Skeletal muscle cell (primary cell): Measurements from ENCODE around the gene VRK1.

Source experiments
- DNase-seq: peaks from one replicate; pipeline ENCODE4 v3.0.0-alpha.2; 2010; ENCODE audit warnings: low read depth
- H3K4me3 ChIP-seq: 2 replicates; pipeline ENCODE4 v1.5.1; 2011; ENCODE audit warnings: low read depth, mild to moderate bottlenecking, control low read depth, low read length, moderate library complexity

The VRK1 gene

DNA sequence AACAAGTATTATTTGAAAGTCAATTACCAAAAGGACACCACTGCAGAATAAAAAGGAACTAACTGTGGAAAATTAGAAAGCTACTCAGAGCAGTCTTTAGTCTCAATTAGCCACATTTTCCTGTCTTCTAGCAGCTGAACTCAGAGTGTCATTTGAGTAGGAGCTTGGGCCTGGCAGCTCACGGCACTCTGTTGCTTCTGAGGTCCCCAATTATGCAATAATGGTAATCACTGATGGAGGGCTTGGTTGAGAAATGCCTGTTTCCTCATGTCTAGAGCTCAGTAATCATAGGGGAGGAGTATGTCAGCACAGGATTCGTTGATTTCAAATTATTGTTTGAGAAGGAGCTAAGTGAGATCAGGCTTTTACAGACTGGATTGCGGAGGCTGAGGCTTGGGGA lies 108.6 kb downstream of the VRK1 start:
- H3K4me3 ChIP-seq = no peak overlapping the region
- DNase-seq = peak; percentile 9

DNA sequence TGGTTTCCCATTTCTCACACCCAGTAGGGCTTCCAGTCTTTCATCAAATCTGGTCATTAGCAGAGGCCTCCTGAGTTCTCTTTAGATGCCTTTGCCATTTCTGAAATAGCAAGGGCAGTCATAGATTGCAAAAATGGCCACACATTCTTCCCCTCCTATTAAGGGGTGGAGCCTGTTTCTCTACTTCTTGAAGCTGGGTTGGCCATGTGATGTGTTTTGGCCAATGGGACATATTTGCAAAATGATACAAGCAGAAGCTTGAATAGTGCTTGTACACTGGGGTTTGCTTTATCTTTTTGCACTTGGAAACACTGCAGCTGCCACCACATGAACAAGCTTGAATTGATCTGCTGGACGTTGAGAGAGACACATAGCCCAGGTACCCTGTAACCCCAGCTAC lies 109.3 kb downstream of the VRK1 start:
- DNase-seq = no peak
- no peak overlapping the region for H3K4me3 ChIP-seq

DNA sequence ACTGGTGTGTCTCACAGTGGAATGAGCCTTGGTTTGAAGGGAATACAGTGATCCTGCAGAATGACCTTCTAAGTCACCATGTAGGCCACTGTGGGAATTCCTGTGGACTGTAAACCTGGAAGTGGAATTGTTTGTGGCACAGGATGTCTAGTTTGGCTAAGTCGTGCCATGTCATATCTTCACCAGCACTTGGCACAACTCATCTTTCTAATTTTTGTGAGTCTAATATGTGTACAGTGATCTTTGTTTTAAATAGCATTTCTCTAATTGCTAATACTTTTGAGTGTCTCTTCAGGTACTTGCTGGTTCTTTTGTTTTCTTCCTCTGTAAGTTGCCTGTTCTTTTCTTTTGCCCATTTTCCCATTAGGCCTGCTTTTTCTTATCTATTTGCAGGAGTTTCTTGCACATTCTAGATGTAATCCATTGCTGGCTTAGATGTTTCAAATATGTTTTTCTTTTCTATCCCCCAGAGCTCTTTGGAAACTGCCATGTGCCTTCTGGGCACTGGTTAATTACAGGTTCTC lies 112.7 kb downstream of the VRK1 start:
- no peak for DNase-seq
- no peak overlapping the region for H3K4me3 ChIP-seq

DNA sequence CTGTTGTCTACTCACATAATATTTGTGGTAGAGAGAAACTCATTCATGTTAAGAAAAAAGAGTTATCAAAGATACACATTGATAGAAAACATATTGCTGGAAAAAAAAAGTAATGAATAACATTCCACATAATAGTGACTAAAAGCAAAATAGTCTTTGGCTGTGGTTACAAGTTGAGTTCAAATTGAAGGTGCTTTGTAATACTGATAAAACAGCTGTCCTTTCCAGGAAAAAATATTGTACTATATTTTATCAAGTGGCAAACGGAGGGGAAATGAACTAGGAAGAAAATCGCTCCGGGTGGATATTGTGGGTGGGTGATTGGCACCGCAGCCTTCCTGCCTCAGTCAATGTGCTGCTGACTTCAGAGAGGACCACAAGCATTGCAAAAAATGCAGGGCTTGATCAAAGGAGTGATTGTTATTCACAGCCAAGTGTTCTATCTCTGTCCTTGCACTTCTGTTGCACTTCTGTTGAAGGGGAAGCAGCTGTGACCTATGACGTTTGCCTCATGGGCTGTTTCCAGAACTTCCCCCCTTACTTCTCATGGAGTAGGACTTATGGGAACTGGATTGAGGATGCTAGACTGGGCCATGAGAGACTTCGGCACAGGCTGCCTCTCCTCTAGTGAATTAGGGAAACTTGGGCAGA lies 114.4 kb downstream of the VRK1 start:
- no peak overlapping the region for H3K4me3 ChIP-seq
- no peak for DNase-seq

DNA sequence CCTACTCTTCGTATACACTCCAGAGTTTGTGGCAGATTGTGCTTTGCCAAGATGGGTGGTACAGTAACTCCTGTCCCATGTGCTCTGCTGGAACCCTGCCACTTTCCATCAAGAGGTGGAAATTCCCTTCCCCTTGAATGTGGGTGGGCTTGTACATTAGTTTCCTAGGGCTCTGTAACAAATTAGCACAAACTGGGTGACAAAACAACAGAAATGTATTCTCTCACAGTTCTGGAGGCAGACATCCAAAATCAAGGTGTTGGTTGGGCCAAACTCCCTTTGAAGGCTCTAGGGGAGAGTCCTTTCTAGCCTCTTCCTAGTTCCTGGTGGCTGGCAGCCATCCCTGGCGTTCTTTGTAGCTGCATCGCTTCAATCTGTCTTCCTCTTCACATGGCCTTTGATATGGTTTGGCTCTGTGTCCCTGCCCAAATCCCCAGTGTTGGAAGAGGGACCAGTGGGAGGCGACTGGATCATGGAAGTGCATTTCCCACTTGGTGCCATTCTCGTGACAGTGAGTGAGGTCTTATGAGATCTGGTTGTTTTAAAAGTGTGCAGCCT lies 117.5 kb downstream of the VRK1 start:
- no peak overlapping the region for H3K4me3 ChIP-seq

DNA sequence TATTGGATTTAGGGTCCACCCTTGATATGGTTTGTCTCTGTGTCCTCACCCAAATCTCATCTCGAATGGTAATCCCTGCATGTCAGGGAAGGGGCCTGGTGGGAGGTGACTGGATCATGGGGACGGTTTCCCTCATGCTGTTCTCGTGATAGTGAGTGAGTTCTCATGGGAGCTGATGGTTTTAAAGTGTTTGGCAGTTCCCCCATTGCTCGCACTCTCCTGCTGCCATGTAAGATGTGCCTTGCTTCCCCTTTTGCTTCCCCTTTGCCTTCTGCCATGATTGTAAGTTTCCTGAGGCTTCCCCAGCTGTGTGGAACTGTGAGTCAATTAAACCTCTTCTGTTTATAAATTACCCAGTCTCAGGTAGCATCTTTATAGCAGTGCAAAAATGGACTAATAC lies 118.3 kb downstream of the VRK1 start:
- H3K4me3 ChIP-seq = no peak overlapping the region
- no peak for DNase-seq

More for the DNA sequence above, 117.5 kb downstream of the VRK1 start:
- DNase-seq = no peak

DNA sequence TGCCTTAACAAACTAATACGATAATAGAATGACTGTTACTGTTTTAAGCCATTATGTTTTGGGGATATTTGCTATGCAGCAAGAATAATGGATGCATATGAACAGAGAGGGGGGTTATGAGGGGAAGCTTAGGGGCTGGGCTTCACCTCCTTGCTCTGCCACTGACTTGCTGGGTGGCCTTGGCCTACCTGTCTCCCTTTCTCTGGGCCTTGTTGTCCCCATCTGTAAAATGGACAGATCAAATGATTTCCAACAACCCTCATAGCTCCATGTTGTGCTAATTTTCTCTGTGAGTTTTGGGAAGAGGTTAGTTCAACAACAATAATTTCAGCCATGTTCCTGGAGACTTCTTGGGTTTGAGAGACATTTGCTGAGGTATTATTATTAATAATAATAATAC lies 119.6 kb downstream of the VRK1 start:
- H3K4me3 ChIP-seq = no peak overlapping the region
- no peak for DNase-seq

DNA sequence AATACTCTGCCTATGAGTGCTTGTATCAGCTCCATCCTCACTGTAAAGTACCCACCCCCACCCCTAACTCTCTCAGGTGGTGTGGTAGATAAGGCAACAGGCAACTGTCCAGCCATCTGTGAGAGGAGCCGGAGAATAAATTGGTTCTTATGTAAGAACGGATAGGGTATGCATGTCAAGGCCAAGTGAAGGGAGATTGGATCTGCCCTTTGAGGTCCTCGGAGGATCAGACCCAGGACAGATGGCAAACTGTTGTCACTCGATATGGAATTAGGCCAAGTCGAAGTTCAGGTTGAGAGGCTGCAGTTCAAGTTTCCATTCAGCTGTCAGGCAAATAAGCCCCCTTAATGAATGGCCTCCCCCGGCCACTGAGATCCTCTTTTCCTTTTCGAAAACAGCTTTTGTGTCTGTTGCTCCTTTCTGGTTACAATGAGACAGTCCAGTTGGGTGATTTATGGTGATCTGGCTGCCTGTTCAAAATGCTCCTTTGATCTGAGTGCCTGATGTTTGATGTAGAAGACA lies 120.3 kb downstream of the VRK1 start:
- H3K4me3 ChIP-seq = no peak overlapping the region
- no peak for DNase-seq

DNA sequence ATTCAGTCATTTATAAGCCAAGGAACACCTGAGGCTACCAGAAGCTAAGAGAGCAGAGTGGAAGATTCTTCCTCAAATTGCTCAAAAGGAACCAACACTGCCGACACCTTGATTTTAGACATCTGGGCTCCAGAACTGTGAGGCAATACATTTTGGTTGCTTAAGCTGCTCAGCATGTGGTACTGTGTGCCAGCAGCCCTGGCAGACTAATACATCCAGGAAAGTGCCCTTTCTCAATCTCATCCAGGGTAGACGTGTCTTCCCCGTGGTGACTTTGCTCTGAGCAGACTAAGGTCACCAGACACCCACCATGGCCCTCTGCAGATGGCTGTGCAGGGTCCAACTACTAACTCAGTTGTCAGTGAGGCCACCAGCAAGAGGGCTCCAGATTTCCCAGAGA lies 122.8 kb downstream of the VRK1 start:
- DNase-seq = no peak
- H3K4me3 ChIP-seq = no peak overlapping the region

DNA sequence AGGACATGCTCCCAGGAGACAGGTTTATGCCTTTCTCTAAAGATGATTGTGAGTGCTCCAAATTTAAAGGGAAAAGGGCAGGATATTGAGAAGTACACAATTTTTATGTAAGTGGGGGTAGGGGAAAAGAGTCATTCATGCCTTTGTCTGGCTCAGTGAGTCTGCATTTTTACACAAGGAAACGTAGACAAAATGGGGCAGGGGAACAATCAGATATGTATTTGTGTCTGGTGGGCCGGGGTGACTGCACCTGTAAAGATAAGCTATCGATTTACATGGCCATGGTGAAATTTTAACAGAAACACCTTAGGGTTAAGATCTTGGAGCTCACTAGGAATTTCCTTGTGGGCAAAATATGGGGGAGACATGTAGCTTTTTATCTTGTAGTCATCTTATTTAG lies 123.6 kb downstream of the VRK1 start:
- H3K4me3 ChIP-seq = no peak overlapping the region
- DNase-seq = no peak

DNA sequence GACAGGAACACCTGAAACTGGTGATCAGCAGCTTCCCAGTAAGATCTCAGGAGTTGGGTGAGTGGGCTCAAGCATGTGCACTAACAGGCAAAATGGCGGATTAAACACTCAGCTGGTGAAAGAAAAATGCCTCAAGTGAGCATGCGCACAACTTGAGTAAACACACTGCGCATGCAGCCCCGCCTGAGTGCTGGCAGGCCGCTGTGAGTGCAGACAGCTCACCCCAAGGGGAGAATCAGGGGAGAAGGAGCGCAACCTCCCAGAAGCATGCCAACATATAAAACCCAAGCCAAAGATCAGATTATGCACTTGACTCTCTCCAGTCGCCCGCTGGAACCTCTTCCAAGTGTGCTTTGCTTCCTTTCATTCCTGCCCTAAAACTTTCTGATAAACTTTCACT lies 125.8 kb downstream of the VRK1 start:
- H3K4me3 ChIP-seq = no peak overlapping the region
- no peak for DNase-seq

DNA sequence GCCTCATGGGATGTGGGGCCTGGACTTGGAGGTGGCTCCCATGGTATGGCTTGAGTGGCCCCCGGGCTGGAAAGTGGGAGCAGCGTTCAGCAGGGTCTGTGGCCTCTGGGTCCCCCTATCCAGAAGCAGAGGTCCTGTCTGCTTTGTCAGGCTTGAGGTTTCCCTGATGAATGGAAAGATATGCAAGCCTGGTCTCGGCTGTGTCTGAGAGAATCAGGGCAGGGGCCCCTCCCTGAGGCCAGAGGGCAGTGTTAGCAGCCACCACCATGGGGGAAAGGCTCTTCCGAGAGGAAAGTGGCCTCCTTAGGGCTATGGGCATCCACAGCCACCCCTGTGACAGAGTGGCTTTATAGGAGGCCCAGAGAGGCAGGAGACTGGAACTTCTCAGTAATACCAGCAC lies 128.2 kb downstream of the VRK1 start:
- DNase-seq = no peak
- no peak overlapping the region for H3K4me3 ChIP-seq

DNA sequence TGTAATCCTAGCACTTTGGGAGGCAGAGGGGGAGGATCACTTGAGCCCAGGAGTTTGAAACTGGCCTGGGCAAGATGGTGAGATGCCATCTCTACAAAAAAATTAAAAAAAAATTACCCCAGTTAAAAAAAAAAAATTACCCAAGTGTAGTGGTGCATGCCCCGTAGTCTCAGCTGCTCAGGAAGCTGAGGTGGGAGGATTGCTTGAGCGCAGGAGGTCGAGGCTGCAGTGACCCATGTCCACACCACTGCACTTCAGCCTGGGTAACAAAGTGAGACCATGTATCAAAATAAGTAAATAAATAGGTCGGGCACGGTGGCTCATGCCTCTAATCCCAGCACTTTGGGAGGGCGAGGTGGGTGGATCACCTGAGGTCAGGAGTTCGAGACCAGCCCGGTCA lies 128.8 kb downstream of the VRK1 start:
- H3K4me3 ChIP-seq = no peak overlapping the region
- DNase-seq = no peak

DNA sequence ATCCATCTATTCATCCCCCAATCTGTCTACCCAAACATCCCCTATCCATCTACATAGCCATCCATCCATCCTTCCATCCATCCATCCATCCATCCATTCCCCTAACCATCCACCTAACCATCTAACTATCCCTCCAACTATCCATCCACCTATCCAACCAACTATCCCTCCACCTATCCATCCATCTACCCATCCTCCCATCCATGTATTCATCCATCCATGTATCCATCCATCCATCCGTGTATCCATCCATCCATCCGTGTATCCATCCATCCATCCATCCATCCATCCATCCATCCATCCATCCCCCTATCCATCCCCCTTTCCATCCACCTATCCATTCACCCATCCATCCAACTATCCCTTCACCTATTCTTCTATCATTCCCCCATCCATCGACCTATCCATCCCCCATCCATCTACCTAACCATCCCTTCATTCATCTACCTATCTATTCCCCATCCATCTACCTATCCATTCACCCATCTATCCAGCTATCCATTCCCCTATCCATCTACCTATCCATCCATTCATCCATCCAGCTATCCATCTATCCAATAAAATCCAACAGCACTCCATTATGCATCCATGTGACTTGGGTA lies 131.7 kb downstream of the VRK1 start:
- H3K4me3 ChIP-seq = no peak overlapping the region

DNA sequence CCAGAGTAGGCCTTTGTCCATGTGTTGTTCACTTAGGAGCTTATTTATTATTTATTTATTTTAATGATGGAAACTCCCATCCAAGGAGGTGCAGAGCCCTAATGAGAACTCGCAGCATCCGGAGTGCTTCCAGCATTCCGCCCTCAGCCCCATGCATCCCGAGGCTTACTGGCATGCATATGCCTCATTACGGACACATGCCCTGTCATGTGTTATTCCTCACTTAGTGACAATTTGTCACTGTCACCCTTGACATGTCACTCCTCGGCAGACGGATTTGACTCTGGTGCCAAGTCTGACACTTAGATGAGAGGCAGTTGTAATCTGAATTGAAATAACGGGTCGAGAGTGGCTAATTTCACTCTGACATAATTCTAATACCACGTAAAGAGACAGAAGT lies 132.8 kb downstream of the VRK1 start:
- DNase-seq = no peak
- no peak overlapping the region for H3K4me3 ChIP-seq

More for the DNA sequence above, 131.7 kb downstream of the VRK1 start:
- no peak for DNase-seq

DNA sequence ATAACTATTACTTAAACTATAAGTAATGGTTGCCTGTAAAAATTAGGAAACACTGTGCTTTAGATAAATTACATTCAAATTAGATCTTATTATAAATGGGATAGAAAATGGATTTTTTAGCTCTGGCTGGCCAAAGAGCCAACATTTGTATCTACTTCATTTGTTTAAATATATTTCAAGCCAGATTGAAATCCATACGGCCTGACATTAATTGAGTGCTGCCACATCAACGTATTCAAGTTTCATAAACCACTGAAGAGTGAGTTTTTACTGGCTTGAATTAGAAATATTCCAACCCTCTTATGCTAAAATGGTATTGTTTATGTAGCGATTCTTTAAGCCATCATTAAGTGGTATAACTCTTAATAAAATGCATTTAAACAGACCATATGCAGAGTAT lies 133.3 kb downstream of the VRK1 start:
- H3K4me3 ChIP-seq = no peak overlapping the region
- no peak for DNase-seq
